BJ (cell line): ENCODE results near the gene TEX2. TPM values are rescaled to one million over a fixed set of nuclear protein-coding genes. Genes with fewer than 3 reads are reported as not detected.
A peak's percentile ranks its signal among the peaks of the same experiment; 100 is the strongest.

Source experiments
- CTCF ChIA-PET: fragments of 350-600 bp; formaldehyde crosslinking; extraction: SDS; loops from one replicate; lab custom pipeline; 2021; ENCODE audit warnings: antibody characterized with exemption, inconsistent platforms; lab: Yijun Ruan, JAX
- POLR2A ChIA-PET: fragments of 300-600 bp; sonication (Branson Sonifier 250); formaldehyde crosslinking; extraction: SDS; loops from one replicate; lab custom pipeline; 2021; ENCODE audit warnings: antibody characterized with exemption; lab: Charles Lee
- DNase-seq: peaks from one replicate; pipeline ENCODE4 v3.0.0-alpha.2; 2011; ENCODE audit warnings: low read depth
- H3K27me3 ChIP-seq: 2 replicates; pipeline ENCODE4 v1.6.0; 2011; ENCODE audit warnings: low read length; ENCODE audit not compliant: control insufficient read depth, insufficient read depth
- H3K36me3 ChIP-seq: 2 replicates; pipeline ENCODE4 v1.5.1; 2011; ENCODE audit warnings: low read length; ENCODE audit not compliant: control insufficient read depth, insufficient read depth
- H3K4me3 ChIP-seq: 2 replicates; pipeline ENCODE4 v1.5.1; 2011; ENCODE audit warnings: low read depth, mild to moderate bottlenecking, control low read depth, low read length
- polyA plus RNA-seq: library from polyadenylated mRNA; depleted of rRNA; stranded (reverse); fragments of >200 nt; gene quantifications from 2 replicates; pipeline ENCODE4 v1.2.3, GENCODE V29; 2011
- TF ChIP-seq, protein P1 (sequence below): IDR thresholded peaks from 2 replicates; pipeline ENCODE4 v1.5.1; 2011; ENCODE audit warnings: low read depth, mild to moderate bottlenecking, control low read depth, inconsistent platforms, low read length, moderate library complexity; ENCODE audit not compliant: insufficient read depth

The TEX2 gene
- polyA plus RNA-seq, 1 experiment: 35.0 TPM

DNA sequence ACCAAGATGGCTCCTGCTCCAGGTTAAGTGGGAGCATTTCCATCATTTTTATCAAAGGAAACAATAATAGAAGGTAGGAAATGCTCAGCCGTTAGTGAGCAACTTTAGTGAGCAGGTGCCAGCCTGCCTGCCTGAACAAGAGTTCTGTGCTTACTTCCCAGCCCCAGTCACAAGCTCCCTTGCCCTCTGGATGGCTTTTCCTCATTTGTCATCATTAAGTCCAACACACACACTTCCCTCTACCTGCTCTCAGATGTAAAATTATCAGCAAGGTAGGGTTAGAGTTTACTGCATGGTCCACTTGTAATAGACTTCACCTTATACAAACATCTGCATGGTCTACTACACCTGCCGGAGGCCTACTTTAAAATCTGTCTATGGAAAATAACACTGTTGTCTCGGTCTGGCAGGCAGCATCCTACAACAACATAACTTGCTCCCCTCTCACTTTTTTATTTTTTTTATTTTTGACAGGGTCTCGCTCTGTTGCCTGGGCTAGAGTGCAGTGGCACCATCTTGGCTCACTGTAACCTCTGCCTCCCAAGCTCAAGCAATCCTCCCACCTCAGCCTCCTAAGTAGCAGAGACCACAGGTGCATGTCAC, 12.7 kb downstream of the TEX2 start:
- no peaks in the 10 kb centered on the region for H3K27me3 ChIP-seq
- CTCF ChIA-PET: interaction anchor here (1.0 to 1.1 kb wide), 2 partner anchors 32 to 116 kb away, joined by 3 to 6 read pairs; no protein-coding TSS in a partner anchor
- no peaks in the 10 kb centered on the region; the same call in 1 of the 2 replicates for H3K36me3 ChIP-seq
- DNase-seq: no peak
- POLR2A ChIA-PET: no interaction called here
- no peak overlapping the region for H3K4me3 ChIP-seq
- TF ChIP-seq, protein P1, sequence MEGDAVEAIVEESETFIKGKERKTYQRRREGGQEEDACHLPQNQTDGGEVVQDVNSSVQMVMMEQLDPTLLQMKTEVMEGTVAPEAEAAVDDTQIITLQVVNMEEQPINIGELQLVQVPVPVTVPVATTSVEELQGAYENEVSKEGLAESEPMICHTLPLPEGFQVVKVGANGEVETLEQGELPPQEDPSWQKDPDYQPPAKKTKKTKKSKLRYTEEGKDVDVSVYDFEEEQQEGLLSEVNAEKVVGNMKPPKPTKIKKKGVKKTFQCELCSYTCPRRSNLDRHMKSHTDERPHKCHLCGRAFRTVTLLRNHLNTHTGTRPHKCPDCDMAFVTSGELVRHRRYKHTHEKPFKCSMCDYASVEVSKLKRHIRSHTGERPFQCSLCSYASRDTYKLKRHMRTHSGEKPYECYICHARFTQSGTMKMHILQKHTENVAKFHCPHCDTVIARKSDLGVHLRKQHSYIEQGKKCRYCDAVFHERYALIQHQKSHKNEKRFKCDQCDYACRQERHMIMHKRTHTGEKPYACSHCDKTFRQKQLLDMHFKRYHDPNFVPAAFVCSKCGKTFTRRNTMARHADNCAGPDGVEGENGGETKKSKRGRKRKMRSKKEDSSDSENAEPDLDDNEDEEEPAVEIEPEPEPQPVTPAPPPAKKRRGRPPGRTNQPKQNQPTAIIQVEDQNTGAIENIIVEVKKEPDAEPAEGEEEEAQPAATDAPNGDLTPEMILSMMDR: no peak

GRCh38 chr17:64247836-64248235, 15.2 kb downstream of the TEX2 start:
- TF ChIP-seq, protein P1: no peak
- ChIA-PET CTCF (no interaction called here), POLR2A (no interaction called here)

DNA sequence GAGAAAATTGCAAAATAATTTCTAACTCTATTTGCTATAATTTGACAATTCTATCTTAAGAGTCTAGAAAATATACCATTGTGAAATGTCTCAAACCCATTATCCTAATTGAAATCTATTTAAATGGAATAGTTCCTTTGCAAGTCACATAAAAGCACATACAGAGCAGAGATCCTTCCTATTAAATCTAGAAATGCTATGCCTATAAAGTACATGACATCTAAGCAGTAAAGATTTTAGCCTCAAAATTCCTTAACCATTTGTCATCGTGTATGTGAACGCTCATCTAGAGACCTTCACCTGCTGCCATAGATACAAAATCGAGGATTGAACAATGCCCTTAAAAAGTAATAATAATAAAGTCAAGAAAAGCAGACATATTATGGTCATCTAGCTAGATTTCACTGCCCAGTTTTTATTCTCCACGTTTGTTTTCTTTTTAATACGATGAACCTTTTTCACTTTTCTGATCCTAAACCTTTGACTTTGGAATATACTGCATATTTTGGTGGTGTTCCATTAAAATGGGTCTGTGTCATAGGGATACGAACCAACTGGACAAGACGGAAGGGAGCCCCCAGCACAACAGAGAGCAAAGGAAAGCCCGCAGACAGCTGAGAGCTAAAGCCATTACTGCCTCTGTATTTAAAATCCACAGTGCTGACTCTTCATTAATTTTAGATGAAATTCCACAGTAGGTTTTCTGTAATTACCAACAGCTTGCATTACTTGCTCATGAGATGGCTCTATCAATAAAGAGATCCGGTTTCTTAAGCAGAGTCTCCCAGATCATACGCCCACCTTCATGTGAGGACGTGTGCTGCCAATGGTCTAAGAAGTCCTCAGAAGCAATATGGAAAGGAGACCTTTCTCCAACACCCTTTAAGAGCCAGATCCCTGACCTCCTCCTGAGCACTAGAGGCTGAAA, 17.6 kb downstream of the TEX2 start:
- TF ChIP-seq, protein P1: no peak
- Histone ChIP-seq H3K4me3 (no peak overlapping the region), H3K36me3 (no peaks in the 10 kb centered on the region), H3K27me3 (no peaks in the 10 kb centered on the region)
- ChIA-PET CTCF (interaction anchor here (0.6 to 1.8 kb wide), 3 partner anchors 9 to 34 kb away, joined by 3 to 5 read pairs (median 3); no protein-coding TSS in a partner anchor), POLR2A (interaction anchor here (0.5 to 0.6 kb wide), 2 partner anchors 27 to 43 kb away, joined by 3 to 4 read pairs; no protein-coding TSS in a partner anchor)
- peak; percentile 31 for DNase-seq

More at GRCh38 chr17:64247836-64248235, 15.2 kb downstream of the TEX2 start:
- H3K4me3 ChIP-seq: no peak overlapping the region
- H3K27me3 ChIP-seq: no peaks in the 10 kb centered on the region
- no peaks in the 10 kb centered on the region; the same call in 1 of the 2 replicates for H3K36me3 ChIP-seq
- DNase-seq: no peak

DNA sequence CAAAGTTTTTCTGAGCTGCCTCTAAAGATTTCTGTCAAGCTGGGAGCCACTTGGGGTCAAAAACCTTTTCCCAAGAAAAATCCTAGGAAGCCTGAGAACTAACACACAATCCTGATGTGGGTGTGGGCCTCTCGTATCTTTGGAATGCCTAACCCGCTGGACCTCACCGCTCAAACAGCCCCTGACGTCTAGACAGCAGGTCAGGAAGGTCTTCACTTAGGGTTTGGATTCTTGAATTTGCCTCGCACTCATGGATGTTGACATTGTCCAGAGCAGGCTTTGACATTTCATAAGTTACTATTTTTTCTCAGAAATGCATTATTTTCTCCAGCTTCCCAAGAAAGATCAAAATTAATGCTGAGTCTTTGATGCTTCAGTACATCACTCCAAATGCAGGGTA, 18.9 kb downstream of the TEX2 start:
- ChIA-PET CTCF (interaction anchor here (1.0 to 1.6 kb wide), 3 partner anchors 10 to 43 kb away, joined by 4 to 5 read pairs (median 4); no protein-coding TSS in a partner anchor), POLR2A (no interaction called here)
- DNase-seq: no peak

More for the DNA sequence above, 18.9 kb downstream of the TEX2 start:
- TF ChIP-seq, protein P1: no peak
- Histone ChIP-seq H3K36me3 (no peaks in the 10 kb centered on the region), H3K4me3 (no peak overlapping the region), H3K27me3 (no peaks in the 10 kb centered on the region)
